HTR-8/SVneo (cell line): ENCODE data around the gene TREH.

ENCODE experiments used
- DNase-seq: peaks from one replicate; pipeline ENCODE4 v3.0.0; 2011; ENCODE audit warnings: low spot score, mixed read lengths; ENCODE audit not compliant: insufficient read length
- FAIRE-seq: peaks from 2 replicates; lab custom pipeline; 2011; peaks lifted over from hg19 to GRCh38; lab: Jason Lieb, UNC

The TREH gene

GRCh38 chr11:118653684-118654390 is 25.6 kb downstream of the TREH start:
- no peak for DNase-seq
- FAIRE-seq: peak; percentile 48

- FAIRE-seq (no peak), DNase-seq (no peak)
These were observed 26.7 kb downstream of the TREH start for GRCh38 chr11:118652681-118653181.

GRCh38 chr11:118651820-118652219 is 27.6 kb downstream of the TREH start:
- DNase-seq (no peak), FAIRE-seq (no peak)

GRCh38 chr11:118650366-118650765 is 29.1 kb downstream of the TREH start:
- no peak for FAIRE-seq

GRCh38 chr11:118649941-118650340 is 29.5 kb downstream of the TREH start:
- FAIRE-seq (peak; percentile 36), DNase-seq (no peak)

More at GRCh38 chr11:118650366-118650765, 29.1 kb downstream of the TREH start:
- no peak for DNase-seq

GRCh38 chr11:118648291-118648690 is 31.2 kb downstream of the TREH start:
- no peak for DNase-seq
- no peak for FAIRE-seq

- no peak for FAIRE-seq
- DNase-seq: no peak
These were observed 33.1 kb downstream of the TREH start for GRCh38 chr11:118646393-118646792.

GRCh38 chr11:118645066-118645715 is 34.3 kb downstream of the TREH start:
- no peak for FAIRE-seq
- no peak for DNase-seq

GRCh38 chr11:118644496-118644895 is 35.0 kb downstream of the TREH start:
- DNase-seq (no peak), FAIRE-seq (no peak)

- FAIRE-seq: no peak
- no peak for DNase-seq
These were observed 35.5 kb downstream of the TREH start for GRCh38 chr11:118643995-118644345.

- DNase-seq: no peak
- no peak for FAIRE-seq
These were observed 36.1 kb downstream of the TREH start for GRCh38 chr11:118643142-118643994.

- FAIRE-seq: peak; percentile 38
- no peak for DNase-seq
These were observed 37.9 kb downstream of the TREH start for GRCh38 chr11:118641397-118642019.

- FAIRE-seq (no peak), DNase-seq (no peak)
These were observed 38.9 kb downstream of the TREH start for GRCh38 chr11:118640332-118641154.

GRCh38 chr11:118639899-118640298 is 39.6 kb downstream of the TREH start:
- DNase-seq (no peak), FAIRE-seq (no peak)

- FAIRE-seq: no peak
- no peak for DNase-seq
These were observed 40.7 kb downstream of the TREH start for GRCh38 chr11:118638726-118639125.

GRCh38 chr11:118636569-118637290 is 42.7 kb downstream of the TREH start:
- FAIRE-seq: no peak
- DNase-seq: no peak

- FAIRE-seq (no peak), DNase-seq (no peak)
These were observed 43.8 kb downstream of the TREH start for GRCh38 chr11:118635642-118636041.

GRCh38 chr11:118635237-118635591 is 44.2 kb downstream of the TREH start:
- FAIRE-seq (no peak), DNase-seq (no peak)
